CD8-positive, alpha-beta memory T cell (primary cell): ENCODE measurements around the gene TMEM141. TPM values are rescaled to one million over a fixed set of nuclear protein-coding genes. Genes with fewer than 3 reads are reported as not detected.
"Not testable (repeated sequence)": the region's sequence is repeated elsewhere in the genome, so short reads cannot be mapped to it uniquely, and the experiment has no call there.

Experiments used
- CTCF ChIA-PET: fragments of 350-600 bp; sonication (Branson Sonifier 250); formaldehyde crosslinking; loops from one replicate; lab custom pipeline; 2021; ENCODE audit warnings: antibody characterized with exemption; lab: Charles Lee
- POLR2A ChIA-PET: fragments of 350-600 bp; sonication (Branson Sonifier 250); formaldehyde crosslinking; loops from one replicate; lab custom pipeline; 2021; ENCODE audit warnings: antibody characterized with exemption; lab: Charles Lee
- DNase-seq, 5 donors: peaks; one replicate each; pipeline versions ENCODE4 v3.0.0 to v3.0.0-alpha.2; 2020 to 2022; ENCODE audit warnings: mixed read lengths in 1 of 5
- H3K27ac ChIP-seq: one replicate; pipeline ENCODE4 v1.7.0; 2013; ENCODE audit warnings: low read depth, mild to moderate bottlenecking, low read length, moderate library complexity
- H3K27me3 ChIP-seq: 2 replicates; pipeline ENCODE4 v1.7.0; 2013; ENCODE audit warnings: low read length, mild to moderate bottlenecking; ENCODE audit not compliant: insufficient read depth, poor library complexity, severe bottlenecking
- H3K36me3 ChIP-seq: 2 replicates; pipeline ENCODE4 v1.7.0; 2013; ENCODE audit warnings: mild to moderate bottlenecking, low read length, moderate library complexity; ENCODE audit not compliant: insufficient read depth
- H3K4me1 ChIP-seq: 2 replicates; pipeline ENCODE4 v1.7.0; 2013; ENCODE audit warnings: mild to moderate bottlenecking, low read length, moderate library complexity; ENCODE audit not compliant: insufficient read depth
- H3K4me3 ChIP-seq: 2 replicates; pipeline ENCODE4 v1.7.0; 2013; ENCODE audit warnings: mild to moderate bottlenecking, low read length
- H3K9me3 ChIP-seq: 2 replicates; pipeline ENCODE4 v1.7.0; 2013; ENCODE audit warnings: mild to moderate bottlenecking, low read length
- H3K27ac Mint-ChIP-seq, 8 donors: one replicate each; pipeline ENCODE4 v1.8.0; 2020 to 2021; ENCODE audit warnings: mixed read lengths in 8 of 8, mild to moderate bottlenecking in 6 of 8, inconsistent platforms in 3 of 8, moderate library complexity in 3 of 8
- H3K27me3 Mint-ChIP-seq, 2 donors: one replicate each; pipeline ENCODE4 v1.8.0; 2020 to 2021; ENCODE audit warnings: mixed read lengths in 2 of 2, mild to moderate bottlenecking in 1 of 2, moderate library complexity in 1 of 2
- H3K36me3 Mint-ChIP-seq, 3 donors: one replicate each; pipeline ENCODE4 v1.8.0; 2020 to 2021; ENCODE audit warnings: mixed read lengths in 3 of 3, inconsistent platforms in 1 of 3, mild to moderate bottlenecking in 1 of 3
- H3K4me1 Mint-ChIP-seq, 3 donors: one replicate each; pipeline ENCODE4 v1.8.0; 2020 to 2021; ENCODE audit warnings: mixed read lengths in 3 of 3, inconsistent platforms in 1 of 3, mild to moderate bottlenecking in 1 of 3
- H3K4me3 Mint-ChIP-seq, 7 donors: one replicate each; pipeline ENCODE4 v1.8.0; 2020 to 2021; ENCODE audit warnings: mixed read lengths in 7 of 7, mild to moderate bottlenecking in 6 of 7, moderate library complexity in 4 of 7, inconsistent platforms in 2 of 7
- H3K9me3 Mint-ChIP-seq, 5 donors: one replicate each; pipeline ENCODE4 v1.8.0; 2020 to 2022; ENCODE audit warnings: mixed read lengths in 5 of 5, mild to moderate bottlenecking in 3 of 5, moderate library complexity in 2 of 5, inconsistent platforms in 1 of 5
- polyA plus RNA-seq: library from polyadenylated mRNA; unstranded; fragments of 300-500 nt; fragmentation: Illumina TruSeq; gene quantifications from one replicate; pipeline ENCODE4 v1.2.3, GENCODE V29; 2021
- total RNA-seq, 2 experiments: library from RNA; stranded (reverse); gene quantifications; one replicate each; pipeline ENCODE4 v1.2.3, GENCODE V29; 2021

The TMEM141 gene
- total and polyA plus RNA-seq, 3 experiments from 2014 or later = 37.8 to 50.6 (median 50.1) TPM

DNA sequence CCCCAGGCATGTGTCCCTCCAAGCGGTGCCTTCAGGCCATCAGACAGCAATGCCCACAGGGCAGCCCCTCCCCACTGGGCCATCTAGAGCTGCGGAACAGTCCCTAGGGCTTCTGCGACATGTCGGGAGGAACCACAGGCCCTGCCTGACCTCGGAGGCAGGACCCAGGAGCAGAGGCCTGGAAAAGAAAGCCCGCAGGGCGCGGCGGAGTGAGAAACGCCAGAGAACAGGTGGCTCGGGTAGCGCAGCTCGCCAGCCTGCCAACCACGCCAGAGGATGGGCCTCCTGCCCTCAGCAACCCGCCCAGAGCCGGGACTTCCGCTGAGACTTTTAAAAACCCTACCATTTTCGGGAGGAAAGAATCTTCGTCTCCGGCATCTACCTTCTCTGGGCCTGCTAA lies 33.8 kb upstream of the TMEM141 start:
- peaks cover 7 to 26% of the 10 kb centered on the region in 2 donors for H3K27me3 Mint-ChIP-seq
- POLR2A ChIA-PET = interaction anchor here (0.7 kb wide), 1 partner anchor 797 kb away, joined by 3 read pairs; no protein-coding TSS in a partner anchor
- CTCF ChIA-PET = interaction anchor here (1.4 kb wide), 1 partner anchor 31 kb away, joined by 3 read pairs; no protein-coding TSS in a partner anchor
- peaks cover 6 to 12% (median 7%) of the 10 kb centered on the region in 5 donors for H3K9me3 Mint-ChIP-seq
- no peak overlapping the region for H3K4me3 Mint-ChIP-seq
- Histone ChIP-seq H3K27ac (no peak overlapping the region), H3K4me1 (no peaks in the 10 kb centered on the region), H3K9me3 (no peaks in the 10 kb centered on the region), H3K4me3 (no peak overlapping the region), H3K36me3 (no peaks in the 10 kb centered on the region), H3K27me3 (no peaks in the 10 kb centered on the region)
- H3K4me1 Mint-ChIP-seq = no peaks in the 10 kb centered on the region
- DNase-seq = no peak
- H3K36me3 Mint-ChIP-seq = peaks cover 0 to 5% (median 0%) of the 10 kb centered on the region in 3 donors
- H3K27ac Mint-ChIP-seq = peak overlapping the region in 1 of 8 donors; percentile 54

DNA sequence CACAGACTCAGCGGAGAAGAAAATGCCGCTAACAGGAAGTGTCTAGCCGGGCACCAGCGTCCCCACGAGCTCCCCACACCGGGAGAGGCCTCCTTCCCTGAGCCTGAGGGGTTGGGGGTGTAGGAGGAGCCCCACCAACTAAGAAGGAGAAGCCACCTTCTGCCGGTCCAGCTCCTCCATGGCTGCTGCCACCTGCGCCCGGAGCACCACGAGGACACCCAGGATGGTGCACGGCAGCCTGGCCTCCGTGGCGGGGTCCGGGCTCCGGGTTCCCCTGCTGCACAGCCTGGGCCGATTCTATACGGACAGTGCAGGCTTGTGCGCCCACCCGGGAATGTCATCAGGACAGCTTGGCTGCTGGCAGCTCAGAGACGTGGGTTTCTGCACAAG lies 33.4 kb upstream of the TMEM141 start:
- Mint-ChIP-seq H3K4me3 (no peak overlapping the region), H3K27me3 (peaks cover 7 to 22% of the 10 kb centered on the region in 2 donors), H3K9me3 (peaks cover 1 to 8% (median 3%) of the 10 kb centered on the region in 5 donors), H3K36me3 (peaks cover 0 to under 1% (median 0%) of the 10 kb centered on the region in 3 donors), H3K4me1 (no peaks in the 10 kb centered on the region), H3K27ac (no peak overlapping the region)
- POLR2A ChIA-PET = interaction anchor here (0.7 kb wide), 1 partner anchor 796 kb away, joined by 3 read pairs; no protein-coding TSS in a partner anchor
- no peaks in the 10 kb centered on the region for H3K4me1 ChIP-seq
- no peak overlapping the region for H3K4me3 ChIP-seq
- CTCF ChIA-PET = interaction anchor here (0.6 to 1.5 kb wide), 4 partner anchors 9 to 31 kb away, joined by 3 to 4 read pairs (median 3); partner anchors contain the start of gene LCN6
- H3K27ac ChIP-seq = no peak overlapping the region
- no peak for DNase-seq
- no peaks in the 10 kb centered on the region for H3K27me3 ChIP-seq
- H3K36me3 ChIP-seq = no peaks in the 10 kb centered on the region
- no peaks in the 10 kb centered on the region for H3K9me3 ChIP-seq

DNA sequence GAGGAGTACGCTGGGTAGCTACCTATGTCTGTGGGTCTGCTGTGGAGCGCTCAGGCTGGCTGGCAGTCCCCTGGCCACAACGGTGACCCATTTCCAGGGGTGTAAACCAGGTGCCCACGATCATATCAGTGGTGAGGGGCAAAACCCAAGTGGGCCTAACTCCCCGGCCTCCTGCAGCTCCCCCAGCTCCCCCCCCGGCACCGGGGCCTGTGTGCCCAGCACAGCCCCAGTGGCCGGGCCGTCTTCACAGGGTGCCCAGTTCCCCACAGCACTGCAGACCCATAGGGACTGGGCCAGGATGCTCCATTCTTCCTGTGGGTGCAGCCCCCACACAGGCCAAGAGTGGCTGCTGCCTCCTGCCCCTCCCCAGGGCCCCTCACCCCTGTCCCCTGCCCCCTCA lies 32.1 kb upstream of the TMEM141 start:
- Mint-ChIP-seq H3K27me3 (peaks cover 7 to 22% of the 10 kb centered on the region in 2 donors), H3K27ac (no peak overlapping the region), H3K9me3 (peaks cover 0 to 7% (median 2%) of the 10 kb centered on the region in 5 donors), H3K4me1 (no peaks in the 10 kb centered on the region), H3K4me3 (no peak overlapping the region), H3K36me3 (no peaks in the 10 kb centered on the region)
- ChIA-PET CTCF (interaction anchor here (1.3 to 1.5 kb wide), 2 partner anchors 10 to 29 kb away, joined by 3 to 4 read pairs; partner anchors contain the start of gene LCN6), POLR2A (no interaction called here)
- no peak overlapping the region for H3K4me3 ChIP-seq
- DNase-seq = peak in 1 of 5 donors; percentile 41
- no peaks in the 10 kb centered on the region for H3K36me3 ChIP-seq
- no peak overlapping the region for H3K27ac ChIP-seq
- H3K27me3 ChIP-seq = no peaks in the 10 kb centered on the region
- no peaks in the 10 kb centered on the region for H3K9me3 ChIP-seq
- H3K4me1 ChIP-seq = no peaks in the 10 kb centered on the region

DNA sequence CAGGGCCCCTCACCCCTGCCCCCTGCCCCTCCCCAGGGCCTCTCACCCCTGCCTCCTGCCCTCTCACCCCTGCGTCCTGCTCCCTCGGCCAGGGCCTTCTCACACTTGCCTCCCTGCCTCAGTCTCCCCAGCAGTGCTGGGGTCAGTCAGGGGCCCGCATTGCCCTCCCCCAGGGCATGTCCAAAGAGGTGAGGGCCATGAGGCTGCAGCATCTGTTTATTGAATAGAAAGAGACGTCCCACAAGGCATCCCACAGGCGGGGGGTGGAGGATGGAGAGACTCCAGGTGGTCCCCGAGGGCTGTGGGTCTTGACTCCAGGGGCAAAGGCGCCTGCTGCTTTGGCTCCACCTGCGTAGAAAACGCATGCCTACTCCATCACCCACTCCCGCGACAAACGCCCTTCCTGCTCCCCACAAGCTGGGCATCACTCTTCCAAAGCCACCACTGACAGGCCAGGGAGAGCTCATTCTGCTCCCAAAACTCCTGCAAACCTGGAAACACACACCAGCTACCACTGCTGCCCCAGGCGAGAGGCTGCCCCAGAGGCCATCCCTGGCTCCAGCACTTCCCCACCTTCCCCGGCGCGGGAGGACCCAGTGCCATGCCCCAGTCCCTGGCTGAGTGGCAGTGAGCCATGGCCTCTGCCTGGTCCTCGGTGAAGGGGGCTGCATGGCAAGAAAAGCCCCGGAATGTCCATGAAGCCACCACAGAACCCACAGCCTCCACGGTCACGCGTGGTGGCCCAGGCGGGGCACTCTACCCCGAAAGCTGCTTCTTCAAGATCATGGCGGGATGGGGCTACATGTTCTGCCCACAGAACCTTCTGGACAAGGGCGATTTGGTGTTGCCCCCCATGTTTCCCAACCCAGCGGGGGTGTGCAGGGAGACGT lies 31.5 kb upstream of the TMEM141 start:
- Histone ChIP-seq H3K36me3 (no peaks in the 10 kb centered on the region), H3K27ac (no peak overlapping the region), H3K4me3 (no peak overlapping the region), H3K27me3 (no peaks in the 10 kb centered on the region), H3K4me1 (no peaks in the 10 kb centered on the region), H3K9me3 (no peaks in the 10 kb centered on the region)
- Mint-ChIP-seq H3K27me3 (peaks cover 7 to 22% of the 10 kb centered on the region in 2 donors), H3K4me1 (no peaks in the 10 kb centered on the region), H3K27ac (no peak overlapping the region), H3K36me3 (no peaks in the 10 kb centered on the region), H3K9me3 (peaks cover 0 to 7% (median 2%) of the 10 kb centered on the region in 5 donors), H3K4me3 (no peak overlapping the region)
- ChIA-PET CTCF (no interaction called here), POLR2A (no interaction called here)
- DNase-seq = peak in 1 of 5 donors; percentile 33

DNA sequence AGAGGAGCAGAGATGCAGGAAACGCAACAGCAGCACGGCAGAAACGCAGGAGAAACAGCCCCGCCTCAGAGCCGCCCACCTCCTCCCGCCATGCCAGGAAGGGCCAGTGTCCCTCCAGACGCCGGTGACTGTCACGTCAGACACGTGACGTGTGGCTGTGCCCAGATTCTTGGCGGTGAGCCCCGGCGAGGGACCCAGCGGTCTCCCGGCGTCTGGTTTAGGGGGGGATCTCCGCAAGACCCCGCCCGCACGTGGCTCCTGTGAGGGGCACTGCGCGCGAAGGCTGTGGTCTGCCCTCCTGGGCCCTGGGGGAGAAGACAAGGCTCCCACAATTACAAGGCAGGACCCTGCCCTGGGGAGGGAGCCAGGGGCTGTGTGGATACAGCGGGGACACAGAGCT lies 30.7 kb upstream of the TMEM141 start:
- POLR2A ChIA-PET = no interaction called here

DNA sequence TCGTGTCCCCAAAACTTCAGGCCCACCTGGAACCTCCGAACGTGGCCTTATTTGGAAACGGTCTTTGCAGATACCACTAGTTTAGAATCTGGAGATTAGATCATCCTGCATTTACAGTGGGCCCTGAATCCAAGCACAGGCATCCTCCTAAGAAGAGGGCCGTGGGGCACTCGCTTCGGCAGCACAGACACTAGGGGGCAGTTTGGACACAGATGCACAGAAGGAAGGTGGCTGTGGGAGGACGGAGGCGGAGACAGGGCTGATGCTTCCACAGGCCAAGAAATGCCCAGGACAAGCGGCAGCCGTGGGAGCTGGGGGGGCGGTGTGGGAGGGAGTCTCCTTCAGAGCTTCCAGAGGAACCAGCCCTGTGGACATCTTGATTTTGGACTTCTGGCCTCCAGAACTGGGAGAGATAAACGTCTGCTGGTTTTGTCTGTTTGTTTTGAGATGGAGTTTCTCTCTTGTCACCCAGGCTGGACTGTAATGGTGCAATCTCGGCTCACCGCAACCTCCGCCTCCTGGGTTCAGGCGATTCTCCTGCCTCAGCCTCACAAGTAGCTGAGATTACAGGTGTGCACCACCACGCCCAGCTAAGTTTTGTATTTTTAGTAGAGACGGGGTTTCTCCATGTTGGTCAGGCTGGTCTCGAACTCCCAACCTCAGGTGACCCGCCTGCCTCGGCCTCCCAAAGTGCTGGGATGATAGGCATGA lies 30.2 kb upstream of the TMEM141 start:
- H3K27me3 ChIP-seq, H3K36me3 Mint-ChIP-seq, H3K4me1 Mint-ChIP-seq, POLR2A ChIA-PET, H3K4me1 ChIP-seq, H3K4me3 Mint-ChIP-seq, H3K9me3 Mint-ChIP-seq, H3K4me3 ChIP-seq, H3K9me3 ChIP-seq, H3K27ac ChIP-seq, H3K36me3 ChIP-seq: not testable (repeated sequence)
- Mint-ChIP-seq H3K27me3 (peaks cover 7 to 16% of the 10 kb centered on the region in 2 donors), H3K27ac (peak overlapping the region in 2 of 8 donors; percentile 39 to 57)
- CTCF ChIA-PET = interaction anchor here (1.3 kb wide), 1 partner anchor 17 kb away, joined by 4 read pairs; no protein-coding TSS in a partner anchor
- DNase-seq = peak in 1 of 5 donors; percentile 25

More for the DNA sequence above, 30.7 kb upstream of the TMEM141 start:
- H3K27me3 Mint-ChIP-seq = peaks cover 7 to 21% of the 10 kb centered on the region in 2 donors
- H3K36me3 ChIP-seq = no peaks in the 10 kb centered on the region
- H3K4me3 ChIP-seq = no peak overlapping the region
- H3K4me1 ChIP-seq = no peaks in the 10 kb centered on the region
- no peaks in the 10 kb centered on the region for H3K9me3 ChIP-seq
- H3K4me1 Mint-ChIP-seq = no peaks in the 10 kb centered on the region
- no peak overlapping the region for H3K27ac Mint-ChIP-seq
- peaks cover 0 to 5% (median 2%) of the 10 kb centered on the region in 5 donors for H3K9me3 Mint-ChIP-seq
- CTCF ChIA-PET = interaction anchor here (1.3 kb wide), 1 partner anchor 17 kb away, joined by 4 read pairs; no protein-coding TSS in a partner anchor
- no peaks in the 10 kb centered on the region for H3K36me3 Mint-ChIP-seq
- DNase-seq = no peak
- no peak overlapping the region for H3K27ac ChIP-seq
- no peak overlapping the region for H3K4me3 Mint-ChIP-seq
- H3K27me3 ChIP-seq = no peaks in the 10 kb centered on the region

DNA sequence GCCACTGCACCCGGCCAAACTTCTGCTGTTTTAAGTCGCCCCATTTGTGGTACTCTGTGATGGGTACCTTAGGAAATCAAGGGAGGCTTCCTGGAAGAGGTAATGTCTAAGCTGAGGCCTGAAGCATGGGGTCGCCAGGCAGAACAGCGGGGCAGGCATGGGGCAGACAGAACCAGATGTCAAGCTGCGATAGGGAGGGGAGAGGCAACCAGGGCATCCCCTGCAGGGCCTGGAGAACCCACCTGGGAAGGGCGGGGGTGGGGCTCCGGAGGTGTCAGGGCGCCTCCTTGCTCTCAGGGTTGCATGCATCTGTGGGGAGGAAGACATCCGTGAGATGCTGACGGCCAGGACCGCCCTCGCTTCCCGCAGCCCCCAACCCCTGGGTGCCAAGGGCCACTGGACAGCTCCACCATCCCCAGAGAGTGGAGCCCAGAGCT lies 29.6 kb upstream of the TMEM141 start:
- POLR2A ChIA-PET = no interaction called here
- H3K4me3 ChIP-seq = no peak overlapping the region
- H3K27me3 ChIP-seq = no peaks in the 10 kb centered on the region
- H3K27me3 Mint-ChIP-seq = peaks cover 7 to 13% of the 10 kb centered on the region in 2 donors
- H3K36me3 Mint-ChIP-seq = no peaks in the 10 kb centered on the region
- no peaks in the 10 kb centered on the region for H3K9me3 ChIP-seq
- peaks cover 2 to 8% (median 5%) of the 10 kb centered on the region in 3 donors for H3K4me1 Mint-ChIP-seq
- H3K4me3 Mint-ChIP-seq = no peak overlapping the region
- CTCF ChIA-PET = interaction anchor here (1.3 kb wide), 1 partner anchor 16 kb away, joined by 4 read pairs; no protein-coding TSS in a partner anchor
- no peak overlapping the region for H3K27ac ChIP-seq
- H3K9me3 Mint-ChIP-seq = no peaks in the 10 kb centered on the region
- H3K36me3 ChIP-seq = no peaks in the 10 kb centered on the region
- peak overlapping the region in 1 of 8 donors; percentile 57 for H3K27ac Mint-ChIP-seq
- no peak for DNase-seq
- H3K4me1 ChIP-seq = no peaks in the 10 kb centered on the region
